HG02943 (cell line): ENCODE data around the gene TTC7B.

Experiments used
- ATAC-seq: cut with Tn5 transposase; IDR thresholded peaks from one replicate; pipeline ENCODE4 v1.9.1; 2021; ENCODE audit warnings: mild to moderate bottlenecking, low read depth, moderate library complexity; ENCODE audit not compliant: unreplicated experiment

TTC7B gene

GRCh38 chr14:90805662-90806540 is 10.3 kb downstream of the TTC7B start:
- no peak for ATAC-seq

DNA sequence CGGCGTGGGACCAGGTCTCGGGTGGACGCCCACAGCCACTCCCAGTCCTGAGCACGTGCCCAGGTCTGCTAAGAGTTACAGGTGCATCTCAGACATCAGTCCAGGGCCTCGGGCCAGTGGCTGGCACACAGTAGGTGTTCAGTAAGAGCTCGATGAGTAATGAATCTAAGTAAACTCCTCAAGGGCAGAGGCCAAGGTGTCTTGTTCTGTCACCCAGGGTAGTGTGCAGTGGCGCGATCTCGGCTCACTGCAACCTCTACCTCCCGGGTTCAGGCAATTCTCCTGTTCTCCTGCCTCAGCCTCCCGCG is 11.2 kb downstream of the TTC7B start:
- no peak for ATAC-seq

- no peak for ATAC-seq
Measured at GRCh38 chr14:90804292-90805083, 11.7 kb downstream of the TTC7B start.

- ATAC-seq, result no peak
Measured at GRCh38 chr14:90803249-90803648, 13.0 kb downstream of the TTC7B start.

DNA sequence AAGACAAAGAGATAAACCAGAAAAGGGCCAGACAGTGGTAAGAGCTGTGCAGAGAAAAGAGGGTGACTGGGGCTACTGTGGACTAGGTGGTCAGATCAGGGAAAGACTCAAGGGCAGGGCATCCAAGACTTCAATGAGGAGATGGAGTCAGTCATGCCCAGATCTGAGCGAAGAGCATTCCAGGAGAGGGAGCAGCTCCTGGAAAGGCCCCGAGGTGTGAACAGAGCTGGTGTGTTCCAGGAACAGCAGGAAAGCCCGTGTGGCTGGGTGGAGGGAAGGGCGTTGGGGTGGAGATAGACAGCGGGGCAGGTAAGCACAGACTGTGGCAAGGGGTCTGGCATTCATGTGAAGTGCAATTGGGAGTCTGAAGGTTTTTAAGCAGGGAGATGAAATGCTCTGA is 16.8 kb downstream of the TTC7B start:
- no peak for ATAC-seq

GRCh38 chr14:90797919-90798318 is 18.3 kb downstream of the TTC7B start:
- ATAC-seq, result no peak

DNA sequence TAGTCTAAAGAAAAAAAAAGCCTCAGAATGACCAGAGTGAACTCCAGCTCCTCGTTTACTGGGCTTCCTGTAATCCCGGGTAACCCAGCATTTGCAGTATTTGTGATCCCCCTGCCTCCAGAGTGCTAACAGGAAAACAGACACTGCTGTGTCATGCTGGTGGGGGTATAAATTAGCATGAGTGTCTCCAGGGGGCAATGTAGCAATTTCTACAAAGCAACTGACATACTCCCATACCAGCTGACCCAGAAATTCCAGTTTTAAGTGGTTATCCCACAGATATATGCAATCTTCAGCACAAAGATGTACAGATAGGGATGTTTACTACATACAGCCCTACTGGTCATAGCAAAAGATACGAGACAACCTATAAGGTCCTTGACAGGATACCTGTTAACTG is 18.8 kb downstream of the TTC7B start:
- no peak for ATAC-seq

DNA sequence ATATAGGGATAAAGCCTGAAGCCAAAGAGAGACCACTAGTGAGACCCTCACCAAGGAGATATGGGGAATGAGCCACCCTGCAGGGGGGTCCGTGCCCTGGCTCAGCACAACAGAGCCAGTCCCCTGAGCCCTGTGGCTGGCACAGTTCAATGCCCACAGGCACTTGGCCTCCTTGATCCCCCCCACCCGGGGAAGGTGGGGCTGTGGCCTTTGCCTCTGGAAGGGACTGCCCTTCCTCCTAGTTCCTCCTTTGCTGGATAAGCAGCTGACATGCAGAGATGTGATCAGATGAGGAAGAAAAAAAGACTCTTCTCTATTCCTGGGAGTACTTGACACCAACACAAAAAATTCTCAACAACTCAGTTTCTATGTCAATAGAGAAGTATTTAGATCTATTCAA is 19.9 kb downstream of the TTC7B start:
- ATAC-seq, result no peak

DNA sequence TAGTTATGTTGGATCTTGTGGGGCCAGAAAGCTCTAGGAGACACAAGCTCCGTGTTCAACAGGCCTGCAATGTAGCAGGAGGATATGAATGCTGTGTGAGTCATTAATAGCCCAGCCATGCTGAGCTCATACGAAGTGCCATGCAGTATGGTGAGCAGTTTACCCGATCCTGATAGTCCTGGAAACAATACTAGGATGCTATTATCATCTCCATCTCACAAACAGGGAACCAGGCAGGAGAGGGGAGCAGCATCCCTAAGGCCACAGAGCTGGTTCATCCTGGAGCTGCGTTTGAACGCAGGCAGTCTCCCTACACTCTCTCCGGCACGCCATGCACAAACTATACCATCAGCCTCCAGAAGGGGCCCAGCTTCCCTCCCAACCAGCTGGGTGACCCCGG is 20.5 kb downstream of the TTC7B start:
- ATAC-seq, result no peak

- ATAC-seq, result no peak
Measured at GRCh38 chr14:90791486-90791885, 24.7 kb downstream of the TTC7B start.

- ATAC-seq, result no peak
Measured at GRCh38 chr14:90788031-90788430, 28.2 kb downstream of the TTC7B start.

GRCh38 chr14:90785876-90786450 is 30.3 kb downstream of the TTC7B start:
- ATAC-seq, result no peak

GRCh38 chr14:90785471-90785870 is 30.8 kb downstream of the TTC7B start:
- ATAC-seq, result no peak

- no peak for ATAC-seq
Measured at GRCh38 chr14:90784621-90785270, 31.5 kb downstream of the TTC7B start.

DNA sequence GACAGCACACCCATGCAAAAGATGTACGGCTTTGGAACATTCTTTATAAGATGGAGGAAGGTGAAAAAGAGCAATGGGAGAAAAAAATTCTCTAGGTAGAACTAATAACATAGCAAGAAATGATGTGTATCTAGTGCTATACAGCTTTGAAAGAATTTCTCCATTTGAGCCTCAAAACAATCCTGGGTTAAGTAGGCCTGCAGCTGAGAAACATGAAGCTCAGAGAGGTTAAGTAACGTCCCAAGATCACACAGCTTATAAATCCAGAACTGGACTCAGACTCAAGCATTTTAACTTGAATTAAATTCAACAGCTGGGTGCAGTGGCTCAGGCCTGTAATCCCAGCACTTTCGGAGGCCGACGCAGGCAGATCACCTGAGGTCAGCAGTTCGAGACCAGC is 32.9 kb downstream of the TTC7B start:
- no peak for ATAC-seq

GRCh38 chr14:90782892-90783291 is 33.3 kb downstream of the TTC7B start:
- no peak for ATAC-seq

- no peak for ATAC-seq
Measured at GRCh38 chr14:90781876-90782275, 34.4 kb downstream of the TTC7B start.

- ATAC-seq, result no peak
Measured at GRCh38 chr14:90781344-90781761, 34.9 kb downstream of the TTC7B start.

DNA sequence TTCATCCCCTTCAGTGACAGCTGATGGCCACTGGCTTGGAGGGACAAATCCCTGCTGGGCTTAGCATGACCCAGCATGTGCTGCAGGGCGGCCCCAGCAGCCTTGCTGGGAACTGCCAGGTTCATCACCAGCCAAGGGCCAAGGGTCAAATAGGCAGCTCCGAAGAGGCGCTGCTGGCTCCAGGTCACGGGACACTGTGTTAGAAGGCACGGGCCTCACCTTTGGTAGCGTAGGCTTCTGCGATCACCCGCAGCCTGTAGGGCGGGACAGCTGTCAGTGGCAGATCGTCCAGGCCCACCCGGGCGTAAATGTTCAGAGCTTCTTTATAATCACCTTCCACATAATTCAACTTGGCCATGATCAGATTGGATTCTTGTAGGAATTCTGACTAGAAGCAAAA is 35.7 kb downstream of the TTC7B start:
- no peak for ATAC-seq

GRCh38 chr14:90778571-90779255 is 37.5 kb downstream of the TTC7B start:
- ATAC-seq, result no peak
